ENCODE measurements around the gene MAP2K7.
"Not testable (repeated sequence)": the region's sequence is repeated elsewhere in the genome, so short reads cannot be mapped to it uniquely, and the experiment has no call there.

The MAP2K7 gene

GRCh38 chr19:7932276-7932929 is 28.7 kb downstream of the MAP2K7 start:
- no peak for DNase-seq

- no peak for DNase-seq
Measured at GRCh38 chr19:7932930-7933300, 29.2 kb downstream of the MAP2K7 start.

- DNase-seq, result no peak
Measured at GRCh38 chr19:7933411-7933810, 29.7 kb downstream of the MAP2K7 start.

- no peak for DNase-seq
Measured at GRCh38 chr19:7933828-7934725, 30.4 kb downstream of the MAP2K7 start.

GRCh38 chr19:7934766-7935165 is 31.1 kb downstream of the MAP2K7 start:
- no peak for DNase-seq

- no peak for DNase-seq
Measured at GRCh38 chr19:7940841-7941240, 37.2 kb downstream of the MAP2K7 start.

- no peak for DNase-seq
Measured at GRCh38 chr19:7941895-7942596, 38.4 kb downstream of the MAP2K7 start.

- DNase-seq, result no peak
Measured at GRCh38 chr19:7942981-7943443, 39.3 kb downstream of the MAP2K7 start.

- DNase-seq, result peak; percentile 99
Measured at GRCh38 chr19:7943444-7944176, 39.9 kb downstream of the MAP2K7 start, which contains the start of gene TIMM44. TSS of gene TIMM44 (minus strand) at chr19:7943666. CDS start at chr19:7943651, 15 bp downstream.

GRCh38 chr19:7944177-7944761 is 40.6 kb downstream of the MAP2K7 start:
- peak; percentile 75 to 81 for DNase-seq

- DNase-seq, result no peak
Measured at GRCh38 chr19:7947939-7948338, 44.3 kb downstream of the MAP2K7 start.

- DNase-seq, result no peak
Measured at GRCh38 chr19:7953060-7953459, 49.4 kb downstream of the MAP2K7 start.

GRCh38 chr19:7953576-7953975 is 49.9 kb downstream of the MAP2K7 start:
- DNase-seq, result no peak

- DNase-seq, result no peak
Measured at GRCh38 chr19:7955696-7956095, 52.0 kb downstream of the MAP2K7 start.

GRCh38 chr19:7959211-7959610 is 55.5 kb downstream of the MAP2K7 start:
- DNase-seq, result no peak

- DNase-seq, result not testable (repeated sequence)
Measured at GRCh38 chr19:7961082-7961481, 57.4 kb downstream of the MAP2K7 start.

GRCh38 chr19:7961920-7962626 is 58.4 kb downstream of the MAP2K7 start:
- no peak for DNase-seq

- DNase-seq, result no peak
Measured at GRCh38 chr19:7962644-7963268, 59.1 kb downstream of the MAP2K7 start.

GRCh38 chr19:7963566-7963965 is 59.9 kb downstream of the MAP2K7 start:
- no peak for DNase-seq
